Activated CD4-positive, alpha-beta T cell treated with anti-CD3 and anti-CD28 coated beads for 36 hours (primary cell): Measurements from ENCODE around the gene UCN2. TPM values are rescaled to one million over a fixed set of nuclear protein-coding genes. Genes with fewer than 3 reads are reported as not detected.
"Not testable (repeated sequence)": the region's sequence is repeated elsewhere in the genome, so short reads cannot be mapped to it uniquely, and the experiment has no call there.

Experiments
- ATAC-seq: fragments of 200-7000 bp; cut with Tn5 transposase; one replicate; pipeline ENCODE4 v1.10.0; 2021; ENCODE audit warnings: mild to moderate bottlenecking, moderate library complexity
- CTCF ChIA-PET: fragments of 350-600 bp; sonication (Branson Sonifier 250); formaldehyde crosslinking; loops from one replicate; lab custom pipeline; 2021; ENCODE audit warnings: antibody characterized with exemption; lab: Charles Lee
- POLR2A ChIA-PET: fragments of 350-600 bp; sonication (Branson Sonifier 250); formaldehyde crosslinking; loops from one replicate; lab custom pipeline; 2021; ENCODE audit warnings: antibody characterized with exemption, inconsistent platforms; lab: Charles Lee
- DNase-seq: peaks from one replicate; pipeline ENCODE4 v3.0.0-alpha.2; 2020
- H3K27ac Mint-ChIP-seq: one replicate; pipeline ENCODE4 v1.8.0; 2021; ENCODE audit warnings: mixed read lengths
- H3K27me3 Mint-ChIP-seq: one replicate; pipeline ENCODE4 v1.8.0; 2021; ENCODE audit warnings: mixed read lengths
- H3K36me3 Mint-ChIP-seq: one replicate; pipeline ENCODE4 v1.8.0; 2021; ENCODE audit warnings: low read depth, mixed read lengths
- H3K4me1 Mint-ChIP-seq: one replicate; pipeline ENCODE4 v1.8.0; 2021; ENCODE audit warnings: mixed read lengths
- H3K4me3 Mint-ChIP-seq: one replicate; pipeline ENCODE4 v1.8.0; 2021; ENCODE audit warnings: mild to moderate bottlenecking, moderate library complexity, mixed read lengths
- H3K9me3 Mint-ChIP-seq: one replicate; pipeline ENCODE4 v1.8.0; 2021; ENCODE audit warnings: low read depth, mixed read lengths
- intact Hi-C, 2 experiments: fragments of 100-400 bp; cut with DNase I in 1 of 2; cut with micrococcal nuclease in 1 of 2; formaldehyde crosslinking; loops; one replicate each; pipeline versions ENCODE4 v1.14.2 to v1.15.1; 2022 to 2024; cut with DNase I, micrococcal nuclease
- total RNA-seq, 2 experiments: library from RNA; stranded (reverse); gene quantifications; one replicate each; pipeline ENCODE4 v1.2.3, GENCODE V29; 2021

The UCN2 gene
- total RNA-seq, 2 experiments from 2014 or later: not detected

- no peak for ATAC-seq
- Mint-ChIP-seq H3K4me3 (no peak overlapping the region), H3K9me3 (no peaks in the 10 kb centered on the region), H3K27ac (no peak overlapping the region), H3K36me3 (peaks cover 44% of the 10 kb centered on the region), H3K4me1 (no peaks in the 10 kb centered on the region), H3K27me3 (no peaks in the 10 kb centered on the region)
- ChIA-PET POLR2A (interaction anchor here (0.6 kb wide), 1 partner anchor 8 kb away, joined by 3 read pairs; no protein-coding TSS in a partner anchor), CTCF (interaction anchor here (0.7 to 1.7 kb wide), 5 partner anchors 20 to 259 kb away, joined by 3 to 4 read pairs (median 3); no protein-coding TSS in a partner anchor)
- DNase-seq: no peak
- intact Hi-C loops: no loop called here
Observed at GRCh38 chr3:48532271-48532976, 31.2 kb downstream of the UCN2 start.

DNA sequence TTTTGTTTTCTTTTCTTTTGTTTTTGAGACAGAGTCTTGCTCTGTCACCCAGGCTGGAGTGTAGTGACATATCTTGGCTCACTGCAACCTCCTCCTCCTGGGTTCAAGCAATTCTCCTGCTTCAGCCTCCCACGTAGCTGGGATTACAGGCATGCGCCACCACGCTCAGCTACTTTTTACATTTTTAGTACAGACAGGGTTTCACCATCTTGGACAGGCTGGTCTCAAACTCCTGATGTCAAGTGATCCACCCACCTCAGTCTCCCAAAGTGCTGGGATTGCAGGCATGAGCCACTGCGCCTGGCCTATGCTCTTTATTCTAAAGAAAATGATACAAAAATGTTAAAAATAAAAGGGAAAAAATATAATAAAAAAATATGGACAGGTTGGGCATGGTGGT lies 32.9 kb downstream of the UCN2 start:
- peaks cover 36% of the 10 kb centered on the region for H3K36me3 Mint-ChIP-seq
- H3K27ac Mint-ChIP-seq, DNase-seq, H3K4me1 Mint-ChIP-seq, H3K9me3 Mint-ChIP-seq, ATAC-seq, H3K27me3 Mint-ChIP-seq, H3K4me3 Mint-ChIP-seq, intact Hi-C loops: not testable (repeated sequence)
- ChIA-PET CTCF (interaction anchor here (0.9 to 1.8 kb wide), 7 partner anchors 14 to 262 kb away, joined by 3 to 6 read pairs (median 3); no protein-coding TSS in a partner anchor), POLR2A (interaction anchor here (1.0 kb wide), 1 partner anchor 95 kb away, joined by 5 read pairs; no protein-coding TSS in a partner anchor)

- intact Hi-C loops: no loop called here
- POLR2A ChIA-PET: no interaction called here
- Mint-ChIP-seq H3K27me3 (no peaks in the 10 kb centered on the region), H3K4me3 (no peak overlapping the region), H3K4me1 (no peaks in the 10 kb centered on the region), H3K27ac (no peak overlapping the region), H3K36me3 (peaks cover 24% of the 10 kb centered on the region), H3K9me3 (no peaks in the 10 kb centered on the region)
- ATAC-seq (no peak), DNase-seq (no peak)
- CTCF ChIA-PET: interaction anchor here (0.6 to 1.9 kb wide), 4 partner anchors 20 to 1054 kb away, joined by 3 to 8 read pairs (median 4); no protein-coding TSS in a partner anchor
Observed at GRCh38 chr3:48528754-48529153, 34.8 kb downstream of the UCN2 start.

- ATAC-seq (no peak), DNase-seq (no peak)
- Mint-ChIP-seq H3K27ac (no peak overlapping the region), H3K36me3 (peaks cover 22% of the 10 kb centered on the region), H3K4me3 (no peak overlapping the region), H3K4me1 (no peaks in the 10 kb centered on the region), H3K27me3 (no peaks in the 10 kb centered on the region), H3K9me3 (no peaks in the 10 kb centered on the region)
- intact Hi-C loops: no loop called here
- CTCF ChIA-PET: interaction anchor here (0.6 kb wide), 1 partner anchor 107 kb away, joined by 5 read pairs; the partner anchor contains the start of gene SLC26A6
- POLR2A ChIA-PET: no interaction called here
Observed at GRCh38 chr3:48528048-48528447, 35.5 kb downstream of the UCN2 start.

DNA sequence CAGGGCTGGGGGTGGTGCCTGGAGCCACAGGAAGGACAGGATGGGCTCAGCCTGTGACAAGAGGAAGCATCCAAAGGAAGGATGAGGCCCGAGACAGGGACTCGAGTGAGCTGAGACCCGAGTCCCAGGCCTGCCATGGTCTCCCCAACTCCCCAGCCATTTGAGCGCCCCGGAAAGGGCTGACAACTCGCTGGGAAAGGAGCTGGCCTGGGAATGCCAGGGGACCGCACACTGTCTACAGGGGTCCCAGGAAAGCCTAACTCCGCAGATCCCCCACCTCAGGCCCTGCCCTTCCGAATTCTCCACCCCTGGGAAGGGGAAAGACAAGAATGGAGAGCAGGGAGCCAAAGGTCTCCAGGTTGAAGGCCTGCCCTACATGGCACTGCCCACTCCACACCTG lies 38.6 kb downstream of the UCN2 start:
- ChIA-PET POLR2A (interaction anchor here (0.6 kb wide), 1 partner anchor 8 kb away, joined by 3 read pairs; no protein-coding TSS in a partner anchor), CTCF (no interaction called here)
- intact Hi-C loops: no loop called here

DNA sequence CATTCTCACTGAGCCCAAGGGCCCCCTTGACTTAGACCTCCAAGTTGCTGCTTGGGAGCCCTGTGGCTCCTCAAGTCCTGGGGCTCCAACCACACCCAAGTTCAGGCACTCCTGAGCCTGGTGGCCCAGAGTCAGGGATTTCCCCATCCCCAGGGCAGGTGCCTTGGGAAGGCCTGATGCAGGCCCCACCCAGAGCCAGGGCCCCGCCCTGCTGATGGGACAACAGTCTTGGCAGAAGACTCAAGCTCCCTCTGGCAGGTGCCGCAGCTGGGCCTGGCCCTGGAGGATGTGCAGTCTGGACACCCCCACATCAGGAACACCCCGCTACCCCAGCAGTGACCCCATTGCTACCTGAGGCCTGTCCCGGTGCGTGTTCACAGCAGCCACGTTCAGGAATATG lies 41.9 kb downstream of the UCN2 start:
- ChIA-PET POLR2A (no interaction called here), CTCF (interaction anchor here (0.6 to 1.3 kb wide), 2 partner anchors 45 to 86 kb away, joined by 3 to 5 read pairs; no protein-coding TSS in a partner anchor)
- H3K4me3 Mint-ChIP-seq: no peak overlapping the region
- H3K27me3 Mint-ChIP-seq: no peaks in the 10 kb centered on the region
- H3K27ac Mint-ChIP-seq: no peak overlapping the region
- H3K4me1 Mint-ChIP-seq: peaks cover 36% of the 10 kb centered on the region
- no peak for ATAC-seq
- intact Hi-C loops: no loop called here
- H3K36me3 Mint-ChIP-seq: peaks cover 10% of the 10 kb centered on the region
- DNase-seq: no peak
- H3K9me3 Mint-ChIP-seq: no peaks in the 10 kb centered on the region

More for the DNA sequence above, 38.6 kb downstream of the UCN2 start:
- Mint-ChIP-seq H3K36me3 (peaks cover 18% of the 10 kb centered on the region), H3K27ac (no peak overlapping the region), H3K9me3 (no peaks in the 10 kb centered on the region), H3K27me3 (no peaks in the 10 kb centered on the region), H3K4me3 (no peak overlapping the region), H3K4me1 (peaks cover 4% of the 10 kb centered on the region)
- ATAC-seq (no peak), DNase-seq (no peak)

GRCh38 chr3:48519277-48519643 lies 44.3 kb downstream of the UCN2 start:
- Mint-ChIP-seq H3K4me1 (peaks cover 57% of the 10 kb centered on the region), H3K4me3 (no peak overlapping the region), H3K27ac (no peak overlapping the region), H3K27me3 (no peaks in the 10 kb centered on the region), H3K9me3 (no peaks in the 10 kb centered on the region), H3K36me3 (peaks cover 6% of the 10 kb centered on the region)
- ATAC-seq (no peak), DNase-seq (no peak)
- POLR2A ChIA-PET: interaction anchor here (0.7 kb wide), 1 partner anchor 47 kb away, joined by 3 read pairs; no protein-coding TSS in a partner anchor
- CTCF ChIA-PET: interaction anchor here (0.7 to 1.5 kb wide), 2 partner anchors 11 to 83 kb away, joined by 3 to 7 read pairs; no protein-coding TSS in a partner anchor
- intact Hi-C loops: no loop called here

DNA sequence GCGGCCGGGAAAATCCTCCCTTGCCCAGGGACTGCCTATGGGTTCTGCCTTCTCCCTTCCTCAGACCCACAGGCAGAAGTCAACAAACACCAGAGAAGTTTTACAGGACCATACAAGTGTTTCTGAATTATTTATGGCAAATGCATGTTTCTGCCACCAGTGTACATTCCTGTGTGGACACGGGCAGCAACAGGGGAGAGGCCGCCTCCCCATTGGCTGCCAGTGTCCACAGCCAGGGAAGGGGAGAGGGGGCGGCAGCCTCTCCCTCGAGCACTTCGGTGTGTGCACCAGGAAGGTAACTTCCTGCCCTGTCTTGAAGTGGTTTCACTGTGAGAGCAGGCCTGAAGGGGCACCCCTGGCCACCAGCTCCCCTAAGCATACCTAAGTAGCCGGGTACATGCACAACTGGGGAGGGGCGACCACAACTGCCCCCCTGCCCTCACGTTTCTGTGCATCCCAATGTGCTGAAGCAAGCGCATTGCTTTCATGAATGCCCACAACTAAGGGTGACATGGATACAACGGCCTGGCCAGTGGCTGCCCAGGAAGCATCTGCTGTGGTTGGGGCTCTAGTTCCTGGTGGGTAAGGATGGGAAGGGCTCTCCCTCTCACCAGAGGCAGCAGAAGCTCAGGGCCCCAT lies 44.8 kb downstream of the UCN2 start:
- peak overlapping the region; percentile 37 for H3K27ac Mint-ChIP-seq
- peaks cover 6% of the 10 kb centered on the region for H3K36me3 Mint-ChIP-seq
- ATAC-seq (peak; percentile 25), DNase-seq (no peak)
- intact Hi-C loops: no loop called here
- ChIA-PET POLR2A (interaction anchor here (0.7 kb wide), 1 partner anchor 46 kb away, joined by 3 read pairs; no protein-coding TSS in a partner anchor), CTCF (interaction anchor here (0.7 to 1.5 kb wide), 2 partner anchors 11 to 83 kb away, joined by 3 to 7 read pairs; no protein-coding TSS in a partner anchor)
- peaks cover 62% of the 10 kb centered on the region for H3K4me1 Mint-ChIP-seq
- no peaks in the 10 kb centered on the region for H3K27me3 Mint-ChIP-seq
- no peaks in the 10 kb centered on the region for H3K9me3 Mint-ChIP-seq
- no peak overlapping the region for H3K4me3 Mint-ChIP-seq

DNA sequence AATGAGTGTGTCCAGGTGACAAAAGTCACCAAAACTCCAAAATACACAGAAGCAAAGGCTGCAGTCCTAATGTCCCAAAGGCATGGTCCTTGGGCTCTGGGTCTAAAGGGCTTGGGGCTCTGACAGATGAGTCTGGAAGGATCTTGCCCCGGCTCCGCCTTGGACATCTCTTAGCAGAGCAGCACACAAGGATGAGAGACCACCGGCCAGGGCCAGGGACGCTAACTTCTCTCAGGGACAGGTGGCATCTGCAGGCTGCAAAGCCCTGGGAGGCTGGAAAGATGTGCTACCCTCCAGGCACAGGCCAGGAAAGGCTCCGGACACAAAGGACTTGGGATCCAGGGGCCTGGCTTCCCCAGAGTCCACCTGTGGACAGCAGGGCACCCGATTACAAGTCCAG lies 45.5 kb downstream of the UCN2 start:
- ChIA-PET CTCF (no interaction called here), POLR2A (interaction anchor here (0.6 kb wide), 1 partner anchor 1341 kb away, joined by 7 read pairs; no protein-coding TSS in a partner anchor)
- H3K4me1 Mint-ChIP-seq: peaks cover 63% of the 10 kb centered on the region
- no peak overlapping the region for H3K27ac Mint-ChIP-seq
- ATAC-seq (no peak), DNase-seq (no peak)
- no peaks in the 10 kb centered on the region for H3K27me3 Mint-ChIP-seq
- peaks cover 6% of the 10 kb centered on the region for H3K36me3 Mint-ChIP-seq
- no peak overlapping the region for H3K4me3 Mint-ChIP-seq
- intact Hi-C loops: no loop called here
- H3K9me3 Mint-ChIP-seq: no peaks in the 10 kb centered on the region

DNA sequence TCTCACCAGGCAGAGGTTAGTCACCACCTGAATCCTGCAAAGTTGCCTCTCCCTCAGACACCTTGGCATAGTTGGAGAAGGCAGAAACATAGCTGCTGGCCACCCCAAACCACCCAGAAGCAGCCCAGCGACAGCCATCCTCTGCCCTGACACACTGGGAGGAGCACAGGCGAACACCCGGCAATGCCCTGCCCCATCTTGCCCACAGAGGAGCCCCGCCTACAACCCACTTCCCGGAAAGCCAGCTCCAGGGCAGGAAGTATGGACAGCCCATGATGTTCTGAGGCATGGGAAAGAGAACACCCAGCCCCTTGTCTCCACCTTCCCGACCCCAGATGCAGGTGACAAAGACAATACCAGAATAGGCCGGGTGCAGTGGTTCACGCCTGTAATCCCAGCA lies 47.0 kb downstream of the UCN2 start:
- peaks cover 2% of the 10 kb centered on the region for H3K36me3 Mint-ChIP-seq
- peak; percentile 50 for DNase-seq
- no peaks in the 10 kb centered on the region for H3K27me3 Mint-ChIP-seq
- intact Hi-C loops: no loop called here
- ATAC-seq: peak; percentile 17
- peaks cover 67% of the 10 kb centered on the region for H3K4me1 Mint-ChIP-seq
- ChIA-PET POLR2A (interaction anchor here (0.6 kb wide), 1 partner anchor 45 kb away, joined by 4 read pairs; no protein-coding TSS in a partner anchor), CTCF (interaction anchor here (0.7 to 1.4 kb wide), 3 partner anchors 14 to 31 kb away, joined by 3 read pairs; no protein-coding TSS in a partner anchor)
- H3K9me3 Mint-ChIP-seq: no peaks in the 10 kb centered on the region
- H3K4me3 Mint-ChIP-seq: no peak overlapping the region
- H3K27ac Mint-ChIP-seq: no peak overlapping the region
